Stimulated activated CD8-positive, alpha-beta memory T cell treated with anti-CD3 and anti-CD28 coated beads, Interleukin-4, amount 100 ng/mL, for 4 hours (primary cell): ENCODE results near the gene LUC7L2.
"Not testable (repeated sequence)": the region's sequence is repeated elsewhere in the genome, so short reads cannot be mapped to it uniquely, and the experiment has no call there.

Experiments used
- DNase-seq, 2 donors: peaks; one replicate each; pipeline ENCODE4 v3.0.0-alpha.2; 2020; ENCODE audit warnings: low read depth in 2 of 2, low spot score in 1 of 2

The LUC7L2 gene

GRCh38 chr7:139354729-139355128 lies 5.0 kb upstream of the LUC7L2 start:
- DNase-seq, result no peak

- DNase-seq, result no peak
These were observed 4.4 kb upstream of the LUC7L2 start for GRCh38 chr7:139355320-139355719.

- DNase-seq, result not testable (repeated sequence)
These were observed 1.8 kb upstream of the LUC7L2 start for GRCh38 chr7:139357729-139358506.

GRCh38 chr7:139358541-139359365 lies 941 bp upstream of the LUC7L2 start:
- DNase-seq, result peak in 1 of 2 donors; percentile 35

- peak; percentile 96 to 97 for DNase-seq
These were observed 685 bp downstream of the LUC7L2 start for GRCh38 chr7:139360210-139360947.

- DNase-seq, result no peak
These were observed 1.2 kb downstream of the LUC7L2 start for GRCh38 chr7:139360948-139361307.

- no peak for DNase-seq
These were observed 1.8 kb downstream of the LUC7L2 start for GRCh38 chr7:139361523-139361922.

- DNase-seq, result no peak
These were observed 2.6 kb downstream of the LUC7L2 start for GRCh38 chr7:139362302-139362701.

GRCh38 chr7:139362981-139363380 lies 3.3 kb downstream of the LUC7L2 start:
- DNase-seq, result no peak

GRCh38 chr7:139365336-139365735 lies 5.6 kb downstream of the LUC7L2 start:
- no peak for DNase-seq

- no peak for DNase-seq
These were observed 6.7 kb downstream of the LUC7L2 start for GRCh38 chr7:139366400-139366799.

- DNase-seq, result no peak
These were observed 7.9 kb downstream of the LUC7L2 start for GRCh38 chr7:139367438-139368155.

GRCh38 chr7:139370301-139370942 lies 10.7 kb downstream of the LUC7L2 start:
- DNase-seq, result no peak

- no peak for DNase-seq
These were observed 11.2 kb downstream of the LUC7L2 start for GRCh38 chr7:139370943-139371313.

GRCh38 chr7:139374246-139374645 lies 14.6 kb downstream of the LUC7L2 start:
- DNase-seq, result no peak

GRCh38 chr7:139382439-139382838 lies 22.7 kb downstream of the LUC7L2 start:
- no peak for DNase-seq

GRCh38 chr7:139384611-139385010 lies 24.9 kb downstream of the LUC7L2 start:
- no peak for DNase-seq

GRCh38 chr7:139387594-139387993 lies 27.9 kb downstream of the LUC7L2 start:
- no peak for DNase-seq

GRCh38 chr7:139389091-139389490 lies 29.4 kb downstream of the LUC7L2 start:
- DNase-seq, result no peak

- no peak for DNase-seq
These were observed 30.1 kb downstream of the LUC7L2 start for GRCh38 chr7:139389774-139390173.
